GM18499 (cell line): ENCODE results near the gene LMOD2.

Experiments used
- ATAC-seq: cut with Tn5 transposase; IDR thresholded peaks from one replicate; pipeline ENCODE4 v1.9.1; 2021; ENCODE audit warnings: moderate number of reproducible peaks; ENCODE audit not compliant: insufficient read depth, unreplicated experiment

LMOD2 gene

GRCh38 chr7:123711832-123712293, 56.2 kb downstream of the LMOD2 start:
- ATAC-seq: no peak

- ATAC-seq: no peak
These were observed 57.0 kb downstream of the LMOD2 start for GRCh38 chr7:123712619-123713018.
